Islet of Langerhans (tissue), 1 donor: ENCODE results near the gene SRRM2.

Source experiments
- FAIRE-seq: peaks from one replicate; lab custom pipeline; 2011; peaks lifted over from hg19 to GRCh38; lab: Jason Lieb, UNC

The SRRM2 gene

DNA sequence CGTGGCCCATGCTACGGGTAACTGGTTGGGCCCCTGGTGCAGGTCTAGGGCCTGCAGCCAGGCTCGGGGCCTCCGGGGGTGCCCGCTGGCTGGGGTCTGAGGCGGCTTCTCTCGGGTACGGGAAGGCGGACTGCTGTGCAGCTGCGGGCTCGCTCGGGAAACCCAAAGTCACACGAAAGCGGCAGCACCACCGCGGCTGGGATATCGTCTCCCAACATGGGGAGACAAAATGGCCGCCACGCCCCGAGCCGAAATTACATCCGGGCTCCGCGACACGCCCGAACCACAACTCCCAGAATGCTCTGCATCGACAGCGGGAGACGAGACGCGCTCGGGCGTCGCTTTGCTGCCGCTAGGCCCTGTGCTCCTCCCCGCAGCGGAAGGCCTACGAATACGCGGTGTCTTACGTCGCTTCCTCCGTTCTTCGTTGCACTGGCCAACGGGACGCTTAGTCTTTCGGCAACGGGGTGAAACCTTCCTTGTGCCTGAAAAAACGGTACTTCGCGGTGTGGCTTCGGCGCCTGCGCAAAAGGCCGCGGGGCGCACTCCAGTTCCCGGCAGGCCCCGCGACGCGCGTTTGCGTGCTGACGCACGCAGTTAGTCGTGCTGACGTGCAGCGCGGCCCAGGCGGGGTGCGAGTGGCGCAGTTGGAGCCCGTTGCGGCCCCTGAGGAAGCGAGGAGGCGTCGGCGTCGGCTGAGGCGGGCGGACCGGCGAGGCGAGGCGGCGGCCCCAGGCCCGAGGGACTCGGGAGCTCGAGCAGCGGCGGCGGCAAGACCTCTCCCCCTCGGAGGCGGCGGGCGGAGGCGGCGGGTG is at the start of gene SRRM2:
SRRM2 (plus strand) TSS at position 604 of the 815 bp plus-strand sequence. CDS start 3,727 bp downstream, outside the sequence.
- FAIRE-seq = no peak

DNA sequence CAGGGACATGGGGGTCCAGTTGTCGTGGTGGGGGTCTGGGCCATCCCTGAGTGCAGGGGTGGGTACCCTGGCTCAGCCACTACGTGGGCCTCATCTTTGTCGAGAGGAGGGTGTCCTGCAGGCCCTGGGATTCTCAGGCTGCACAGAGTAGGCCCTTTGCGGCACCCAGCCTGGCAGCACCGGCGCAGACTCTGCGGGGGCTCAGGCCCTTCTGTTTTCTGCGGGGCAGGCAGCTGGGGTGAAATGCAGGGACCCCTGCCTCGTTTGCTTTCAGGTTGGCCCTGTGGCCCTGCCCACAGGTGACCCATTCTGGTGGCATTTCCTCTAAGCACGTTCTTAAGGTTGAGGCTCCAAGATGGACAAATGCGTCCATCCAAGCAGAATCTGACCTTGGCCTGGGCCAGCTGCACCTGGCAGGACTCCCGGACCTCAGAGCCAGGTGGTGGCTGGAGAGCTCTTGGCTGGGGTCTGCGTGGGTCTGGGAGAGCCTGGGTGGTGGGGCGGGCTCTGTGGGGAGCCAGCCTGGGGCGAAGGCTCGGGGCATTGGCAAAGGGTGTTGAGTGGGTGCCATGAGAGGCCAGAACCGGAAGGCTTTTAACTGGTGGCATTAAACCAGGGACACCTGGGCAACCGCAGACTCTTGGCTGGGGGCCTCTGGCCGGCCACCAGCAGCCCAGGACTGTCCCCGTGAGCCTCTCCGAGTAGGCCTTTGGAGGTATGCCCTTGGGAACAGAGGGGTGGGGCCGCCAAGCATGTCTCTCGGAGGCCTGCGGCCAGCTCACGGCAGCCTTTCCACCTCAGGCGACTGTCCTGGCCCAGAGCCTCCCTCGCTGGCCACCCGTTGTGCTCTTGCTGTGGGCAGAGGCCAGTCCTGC is 49.3 kb upstream of the SRRM2 start:
- FAIRE-seq = no peak

DNA sequence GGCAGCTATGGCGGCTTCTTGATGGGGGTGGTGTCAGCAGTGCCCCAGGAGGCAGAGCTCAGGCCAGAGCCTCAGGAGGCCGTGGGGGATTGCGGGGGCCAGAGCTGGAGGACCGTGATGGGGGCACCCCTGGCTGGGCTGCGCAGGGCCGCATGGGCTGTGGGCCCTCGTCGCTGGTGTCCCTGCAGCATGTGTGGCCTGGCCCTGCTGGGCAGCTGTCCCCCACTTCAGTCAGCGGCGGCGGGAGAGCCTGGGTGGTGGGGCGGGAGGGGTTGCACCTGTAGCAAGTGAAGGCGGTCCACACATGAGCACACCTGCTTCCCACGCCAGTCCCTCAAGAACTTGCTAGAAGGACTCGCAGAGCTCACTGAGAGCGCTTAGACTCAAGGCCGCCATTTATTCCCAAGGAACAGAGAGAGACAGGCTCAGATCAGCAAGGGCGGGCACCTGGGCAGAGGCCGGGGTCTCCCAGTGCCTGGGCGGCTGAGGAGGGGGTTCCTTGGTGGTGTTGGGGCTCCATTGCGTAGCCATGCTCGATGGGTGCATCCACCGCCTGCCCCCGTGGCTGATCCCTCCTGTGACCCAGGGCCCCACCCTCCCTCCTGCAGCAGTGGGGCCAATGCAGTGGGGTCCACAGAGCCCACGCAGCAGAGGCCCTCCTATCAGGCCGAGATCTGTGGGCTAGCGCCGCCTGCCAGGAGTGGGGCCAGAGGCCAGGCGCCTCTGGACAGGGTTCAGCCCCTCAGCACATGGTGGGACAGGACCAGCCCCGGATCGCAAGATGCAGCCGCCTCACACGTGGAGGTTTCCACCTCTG is 48.1 kb upstream of the SRRM2 start:
- FAIRE-seq = no peak

DNA sequence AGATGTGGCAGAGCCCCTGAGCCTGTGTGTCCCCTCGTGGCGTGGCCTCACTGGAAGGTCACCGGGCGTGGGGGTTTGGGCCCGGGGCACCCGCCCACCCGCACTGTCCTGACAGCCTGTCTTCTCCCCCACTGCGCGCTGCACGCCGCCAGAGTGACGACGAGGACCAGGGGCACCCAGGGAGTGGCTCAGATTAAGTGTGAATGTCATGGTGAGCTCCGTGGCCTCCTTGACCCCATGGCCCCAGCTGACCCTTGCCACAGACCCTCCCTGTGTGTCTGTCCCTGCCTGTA is 47.5 kb upstream of the SRRM2 start:
- FAIRE-seq = no peak

DNA sequence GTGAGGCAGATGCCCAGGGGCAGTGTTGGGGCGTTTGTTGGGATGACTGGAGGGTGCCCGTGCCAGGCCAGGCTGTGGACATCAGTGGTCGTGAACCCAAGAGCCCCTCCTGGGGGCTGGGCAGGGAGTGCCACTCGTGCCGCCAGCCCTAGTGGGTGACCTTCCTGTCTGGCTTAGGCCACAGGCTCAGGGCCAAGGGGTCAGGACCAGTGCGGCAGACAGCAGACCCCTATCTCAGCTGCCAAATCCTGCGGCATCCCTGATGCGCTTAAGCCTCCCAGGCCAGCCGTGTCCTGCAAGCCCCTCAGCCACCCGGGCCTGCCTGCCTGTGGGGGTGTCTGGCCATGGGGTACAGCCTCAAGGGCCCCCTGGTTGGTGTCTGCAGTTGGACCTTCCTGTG is 47.1 kb upstream of the SRRM2 start:
- FAIRE-seq = no peak

DNA sequence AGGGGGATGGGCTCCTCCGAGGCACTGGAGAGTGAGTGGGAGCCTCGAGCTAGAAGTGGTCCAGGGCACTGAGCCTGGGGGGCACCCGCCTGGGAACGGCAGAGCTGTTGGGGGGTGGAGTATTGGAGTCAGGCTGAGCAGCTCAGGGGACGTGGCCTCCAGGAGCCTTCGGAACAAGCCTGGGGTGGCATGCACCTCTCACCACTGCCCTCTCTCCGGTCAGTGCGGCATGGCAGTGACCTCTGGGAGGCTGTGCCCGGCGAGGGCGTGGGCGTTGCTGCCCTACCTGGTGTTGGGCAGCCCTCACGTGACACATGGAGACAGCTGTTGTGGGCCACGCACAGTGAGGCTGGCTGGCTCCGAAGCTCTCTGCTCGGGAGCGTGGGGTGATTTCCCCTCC is 46.4 kb upstream of the SRRM2 start:
- no peak for FAIRE-seq

DNA sequence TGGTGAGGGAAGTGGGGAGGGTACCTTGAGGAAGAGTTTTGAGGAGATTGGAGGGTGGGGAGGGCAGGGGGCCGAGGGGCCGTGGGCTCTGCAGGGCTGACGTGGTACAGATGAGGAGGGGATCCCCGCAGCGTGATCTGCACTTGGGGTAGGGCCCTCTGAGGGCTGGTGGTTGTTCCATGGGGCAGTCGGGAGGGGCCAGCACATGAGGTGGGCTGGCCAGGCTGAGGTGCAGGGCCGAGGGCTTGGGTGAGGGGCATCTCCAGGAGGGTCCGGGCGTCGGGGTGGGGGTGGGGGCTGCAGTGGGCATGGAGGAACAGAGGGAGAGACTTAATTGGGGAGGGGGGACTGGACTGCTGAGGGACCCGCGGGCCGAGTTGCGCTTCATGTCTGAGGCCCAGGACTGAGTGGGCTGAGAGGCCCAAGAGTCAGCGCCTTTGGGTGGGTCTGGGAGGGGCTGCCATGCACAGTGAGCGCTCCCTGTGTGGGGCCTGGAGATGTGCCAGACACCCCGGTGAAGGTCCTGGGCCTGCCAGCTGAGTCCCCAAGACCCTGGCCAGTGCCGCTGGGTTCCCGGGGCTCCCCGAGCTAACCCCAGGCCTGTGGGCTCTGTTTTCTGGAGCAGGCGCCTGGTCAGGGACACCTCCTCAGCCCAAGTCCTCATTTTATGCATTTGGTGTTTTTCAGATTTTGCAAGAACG is 45.7 kb upstream of the SRRM2 start:
- FAIRE-seq = no peak

DNA sequence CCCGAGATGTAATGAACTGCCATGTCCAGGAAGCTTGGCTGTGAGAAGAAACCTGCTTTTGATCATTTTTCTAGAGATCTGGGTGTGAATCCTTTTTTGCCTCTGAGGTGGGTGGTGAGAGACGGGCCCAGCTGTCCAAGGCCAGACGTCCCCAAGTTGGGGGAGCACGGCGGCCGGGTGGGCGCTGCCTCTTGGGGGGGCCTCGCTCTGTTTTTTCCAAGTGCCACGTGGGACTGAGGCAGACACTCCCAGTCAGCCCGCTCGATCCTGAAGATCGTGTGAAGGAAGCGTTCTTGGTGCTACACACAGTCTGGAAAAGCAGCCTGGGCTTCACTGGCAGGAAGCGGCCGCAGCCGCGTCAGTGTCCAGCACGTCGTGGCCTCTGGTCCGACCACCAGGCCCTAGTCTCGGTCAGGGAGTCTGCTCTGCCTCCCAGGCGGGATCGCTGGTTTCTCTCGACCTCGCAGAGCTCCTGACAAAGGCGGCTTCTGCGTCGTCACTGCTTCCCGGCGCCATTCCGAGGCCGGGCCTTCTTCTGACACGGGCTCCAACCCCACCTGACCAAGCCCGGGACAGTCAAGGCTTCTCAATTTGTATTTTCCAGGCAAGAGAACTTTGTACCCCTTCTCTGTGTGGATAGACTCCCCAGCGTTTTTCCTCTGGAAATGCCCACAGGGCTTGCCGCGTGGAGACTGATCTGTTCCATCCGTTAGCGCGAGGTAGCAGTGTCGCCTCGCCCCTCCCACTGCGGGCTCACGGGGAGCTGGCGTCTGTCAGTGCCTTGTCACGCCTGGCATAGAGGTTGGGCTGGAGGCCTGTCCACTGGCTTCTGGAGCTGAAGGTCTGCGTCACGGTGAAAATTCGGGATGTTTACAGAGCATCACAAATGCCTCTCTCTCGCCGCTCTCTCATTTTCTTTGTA is 44.8 kb upstream of the SRRM2 start:
- FAIRE-seq = no peak

DNA sequence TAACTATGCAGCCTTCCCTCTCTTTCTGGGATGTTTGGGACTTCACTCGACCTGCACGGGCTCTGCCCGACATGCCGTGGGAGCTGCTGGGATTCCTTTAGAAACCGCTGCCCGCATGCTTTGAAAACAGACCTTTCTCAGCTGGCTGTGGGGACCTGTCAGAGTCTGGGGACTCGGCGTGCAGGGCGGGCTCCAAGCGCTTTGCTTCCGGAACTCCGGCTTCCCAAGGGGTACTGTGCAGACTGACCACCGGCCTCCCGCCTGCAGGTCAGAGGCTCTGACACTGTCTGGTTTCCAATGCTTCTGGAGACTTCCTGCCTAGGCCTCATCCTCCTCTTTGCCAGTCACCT is 44.2 kb upstream of the SRRM2 start:
- FAIRE-seq = no peak

DNA sequence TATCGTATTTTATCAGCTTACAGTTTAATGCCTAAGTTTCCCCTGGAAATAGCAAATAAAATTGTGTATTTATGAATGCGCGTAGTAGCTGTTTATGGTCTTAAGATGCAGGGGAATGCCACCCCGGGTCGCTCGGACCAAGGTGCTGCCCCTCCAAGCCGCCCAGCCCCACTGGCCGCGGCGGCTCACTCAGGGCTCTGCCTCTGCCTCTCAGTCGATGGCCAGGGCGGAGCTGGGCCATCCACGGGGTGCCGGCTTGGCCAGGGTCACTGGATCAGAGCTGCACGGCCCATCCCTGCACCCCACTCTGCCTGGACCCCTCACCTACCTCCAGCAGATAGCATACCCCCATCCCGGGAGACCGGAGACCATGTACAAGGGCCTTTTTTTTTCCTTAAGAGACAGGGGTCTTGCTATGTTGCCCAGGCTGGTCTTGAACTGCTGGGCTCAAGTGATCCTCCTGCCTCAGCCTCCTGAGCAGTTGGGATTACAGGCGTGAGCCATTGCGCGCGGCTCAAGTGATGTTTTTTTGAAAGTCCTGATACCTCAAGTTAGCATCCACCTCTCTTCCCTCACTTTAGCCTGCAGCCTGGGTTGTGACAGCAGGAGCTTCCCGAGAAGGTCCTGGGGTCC is 43.4 kb upstream of the SRRM2 start:
- FAIRE-seq = no peak

DNA sequence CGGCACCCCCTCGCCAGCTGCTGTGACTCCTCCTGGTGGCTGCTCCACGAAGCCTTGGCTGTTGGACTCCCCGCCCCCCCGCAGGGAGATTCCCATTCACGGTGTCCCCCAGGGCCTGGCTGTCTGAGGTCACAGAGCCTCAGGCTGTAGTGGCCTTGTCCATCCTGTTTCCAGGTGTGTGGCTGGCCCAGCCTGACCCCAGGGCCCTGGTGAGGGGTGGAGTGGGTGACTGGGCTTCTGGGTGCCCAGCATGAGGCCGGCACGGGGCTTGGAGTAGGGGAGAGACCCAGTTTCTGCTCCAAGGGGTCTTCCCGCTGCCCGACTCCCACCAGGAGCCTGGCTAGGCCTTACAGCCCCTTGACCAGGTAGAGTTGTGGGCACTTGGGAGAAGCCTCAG is 42.9 kb upstream of the SRRM2 start:
- FAIRE-seq = no peak

DNA sequence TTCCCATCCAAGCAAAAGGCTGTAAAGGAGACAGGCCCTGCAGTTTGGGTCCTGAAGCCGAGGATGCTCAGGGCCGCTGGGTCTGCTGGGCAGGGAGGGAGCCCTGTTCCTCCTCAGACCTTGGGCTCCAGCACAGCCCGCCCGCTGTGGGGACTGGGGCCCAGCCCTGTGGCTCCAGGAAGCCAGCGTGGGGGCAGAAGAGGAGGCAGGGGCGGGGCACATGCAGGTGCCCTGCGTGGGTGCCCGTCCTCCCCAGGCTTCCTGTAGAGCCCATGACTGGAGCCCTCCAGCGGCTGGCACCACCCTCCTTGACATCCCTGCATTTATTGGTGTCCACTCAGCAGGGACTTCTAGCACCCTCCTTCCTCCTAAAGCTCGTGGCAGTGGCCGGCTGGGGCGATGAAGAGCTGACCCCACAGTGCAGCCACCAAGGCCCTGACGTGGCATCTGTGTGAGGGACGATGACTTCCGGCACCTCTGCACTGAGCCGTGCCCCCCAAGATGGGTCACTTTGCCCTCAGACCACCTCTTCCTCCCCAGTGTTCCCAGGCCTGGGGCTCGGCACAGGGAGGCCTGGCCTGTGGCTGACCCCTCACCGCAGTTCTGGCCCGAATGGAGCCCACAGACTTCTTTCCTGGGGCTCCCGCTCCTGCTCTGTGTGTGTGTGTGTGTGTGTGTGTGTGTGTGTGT is 42.3 kb upstream of the SRRM2 start:
- FAIRE-seq = no peak

DNA sequence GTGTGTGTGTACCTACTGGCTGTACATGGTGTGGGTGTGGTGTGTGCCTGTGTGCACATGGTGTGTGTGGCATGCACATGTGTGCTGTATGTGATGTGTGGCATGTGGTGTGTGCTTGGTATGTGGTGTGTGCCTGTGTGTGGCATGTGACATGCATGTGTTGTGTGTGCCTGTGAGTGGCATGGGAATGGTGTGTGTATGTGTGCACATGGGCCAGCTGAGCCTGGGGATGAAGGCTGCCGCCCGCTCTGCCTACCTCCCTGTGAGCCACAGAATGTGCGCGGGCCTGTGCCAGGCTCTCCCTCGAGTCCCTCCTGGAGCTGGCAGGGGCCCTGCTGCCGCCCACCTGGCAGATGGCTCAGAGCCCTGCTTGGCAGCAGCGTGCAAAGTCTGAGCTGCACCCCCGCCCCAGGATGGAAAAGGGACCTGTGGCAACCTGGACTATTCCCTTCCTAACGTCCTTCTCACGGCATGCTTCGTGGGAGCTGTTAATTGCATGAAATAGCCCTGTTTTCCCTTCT is 41.7 kb upstream of the SRRM2 start:
- FAIRE-seq = no peak

DNA sequence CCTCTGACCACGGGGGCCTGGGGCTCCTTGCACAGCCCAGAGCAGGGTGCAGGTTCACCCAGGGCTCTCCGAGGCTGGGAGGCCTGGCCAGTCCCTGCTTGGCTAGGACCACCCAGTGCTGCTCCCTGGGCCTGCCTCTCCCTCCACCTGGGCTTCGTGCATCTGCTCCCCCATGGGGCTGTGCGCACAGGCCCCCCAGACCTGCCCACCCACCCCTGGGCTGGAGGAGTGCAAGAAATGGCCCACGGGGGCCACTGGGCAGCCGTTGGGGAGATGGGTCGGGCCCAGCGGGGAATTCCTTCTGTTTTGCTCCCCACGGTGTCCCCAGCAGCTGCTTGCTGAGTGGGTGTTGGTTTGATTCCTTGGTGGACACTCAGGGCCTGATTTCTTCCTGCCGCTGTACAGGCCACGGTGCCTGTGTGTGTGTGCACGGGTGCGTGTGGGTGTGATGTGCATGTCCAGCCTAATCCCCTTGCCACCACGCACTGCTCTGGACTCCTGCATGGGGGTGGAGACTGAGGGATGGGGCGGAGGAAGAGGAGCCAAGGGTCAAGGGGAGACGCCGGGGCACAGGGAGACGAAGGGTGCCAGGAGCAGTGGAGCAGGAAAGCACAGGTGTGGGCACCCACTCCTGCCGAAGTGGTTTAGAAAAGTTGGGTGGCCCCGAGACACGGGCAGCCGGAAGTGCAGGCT is 40.9 kb upstream of the SRRM2 start:
- no peak for FAIRE-seq

DNA sequence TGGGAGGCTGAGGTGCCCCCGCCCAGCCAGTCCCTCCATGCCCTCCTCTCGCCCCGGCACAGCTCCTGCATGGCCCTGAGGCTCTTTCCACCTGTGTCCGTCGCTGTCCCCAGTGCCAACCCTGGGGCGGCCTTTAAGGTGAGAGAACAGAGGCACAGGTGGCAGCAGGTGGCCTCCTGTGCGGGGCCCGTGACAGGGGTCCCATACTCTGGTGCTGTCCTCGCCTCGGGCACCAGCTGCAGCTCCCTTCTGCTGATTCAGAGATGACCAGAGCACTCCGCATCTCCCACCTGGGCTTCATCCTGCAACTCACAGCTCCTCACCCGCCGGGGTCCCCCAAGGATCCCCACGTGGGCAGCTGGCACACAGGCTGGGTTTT is 40.4 kb upstream of the SRRM2 start:
- no peak for FAIRE-seq

DNA sequence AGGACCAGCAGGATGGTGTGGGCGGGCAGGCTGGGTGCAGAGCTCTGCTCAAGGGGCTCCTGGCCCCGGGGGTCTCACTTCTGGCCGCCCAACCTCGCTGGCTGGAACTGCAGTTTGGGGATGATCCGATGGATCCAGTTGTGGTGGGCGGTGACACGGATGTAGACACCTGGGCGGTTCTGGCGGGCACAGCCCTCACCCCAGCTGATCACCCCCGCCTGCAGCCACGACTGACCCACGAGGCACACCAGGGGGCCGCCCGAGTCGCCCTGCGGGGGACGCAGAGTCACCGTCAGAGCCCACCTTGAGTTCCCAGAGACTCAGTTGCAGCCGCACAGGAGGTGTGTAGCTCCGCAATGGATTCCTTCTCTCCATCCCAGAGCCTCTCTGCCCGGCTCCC is 39.9 kb upstream of the SRRM2 start:
- FAIRE-seq = no peak

DNA sequence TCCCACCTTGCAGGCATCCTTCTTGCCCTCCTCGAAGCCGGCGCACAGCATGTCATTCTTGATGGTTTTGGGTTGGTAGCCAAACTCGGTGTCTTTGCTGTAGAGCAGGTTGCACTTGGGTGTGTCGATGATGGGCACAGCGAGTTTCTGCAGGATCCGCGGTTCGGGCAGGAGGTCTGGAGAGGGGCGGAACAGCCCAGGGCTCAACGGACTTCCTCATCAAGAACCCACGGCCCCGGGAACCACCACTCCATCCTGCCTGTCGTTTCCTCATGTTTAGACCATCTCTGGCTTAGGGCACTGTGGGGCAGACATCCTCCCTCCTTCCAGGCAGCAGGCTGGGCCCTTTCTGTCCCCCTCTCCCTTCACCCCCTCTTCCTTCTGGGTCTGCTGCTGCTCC is 38.9 kb upstream of the SRRM2 start:
- FAIRE-seq = no peak

DNA sequence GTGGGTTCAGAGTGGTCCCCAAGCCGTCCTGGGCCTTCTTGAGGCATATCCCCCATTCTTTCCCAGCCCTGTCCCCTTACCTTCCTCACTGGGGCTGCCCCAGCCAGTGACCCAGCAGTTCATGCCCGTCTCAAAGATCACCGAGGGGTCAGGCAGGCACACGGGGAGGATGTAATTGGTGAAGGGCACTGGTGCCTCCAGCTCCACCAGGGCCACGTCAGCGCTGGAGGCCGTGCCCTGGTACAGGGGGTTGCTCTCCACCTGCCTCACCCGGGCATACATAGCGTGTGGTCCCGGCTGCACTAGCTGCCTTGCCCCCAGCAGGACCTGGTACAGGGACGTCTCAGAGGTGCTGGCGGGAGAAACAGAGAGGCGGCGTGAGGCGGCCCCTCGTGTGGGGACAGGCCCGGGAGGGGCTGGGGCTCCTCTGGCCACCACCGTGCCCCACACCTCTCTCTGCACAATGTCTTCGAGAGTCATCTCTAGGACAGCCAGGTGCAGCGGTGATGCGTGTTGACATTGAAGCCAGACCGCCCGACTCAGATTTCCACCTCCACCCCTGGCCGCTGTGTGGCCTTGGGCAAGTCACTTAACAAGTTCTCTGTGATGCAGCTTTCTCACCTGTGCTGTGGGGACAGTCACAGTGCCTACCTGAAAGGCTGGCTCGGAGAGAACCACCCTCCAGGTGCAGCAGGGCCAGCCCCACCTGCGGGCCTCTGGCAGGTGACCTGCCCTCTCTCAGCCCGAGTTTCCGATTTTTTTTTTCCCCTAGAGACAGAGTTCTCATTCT is 38.3 kb upstream of the SRRM2 start:
- FAIRE-seq = no peak

DNA sequence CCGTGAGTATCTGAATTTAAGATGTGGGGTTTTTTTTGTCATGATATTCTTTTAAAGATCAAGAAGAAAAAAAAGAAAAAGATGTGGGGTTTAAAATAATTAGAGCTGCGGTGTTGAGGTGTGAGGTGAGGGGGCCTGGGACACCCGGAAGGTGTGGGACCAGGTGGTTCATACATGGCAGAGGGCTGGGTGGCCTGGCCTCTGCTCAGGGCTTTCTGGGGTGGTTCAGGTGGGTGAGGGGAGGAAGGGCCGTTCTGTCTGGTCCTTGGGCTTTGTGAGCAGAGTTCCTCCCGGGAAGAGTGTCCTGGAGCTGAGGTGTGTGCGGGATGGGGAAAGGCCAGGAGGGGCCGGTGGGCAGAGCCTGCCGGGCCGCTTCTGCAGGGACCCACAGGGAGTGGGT is 37.4 kb upstream of the SRRM2 start:
- FAIRE-seq = no peak
